NB4 (cell line): Measurements from ENCODE around the gene MUC12.

Source experiments
- MAX ChIP-seq: IDR thresholded peaks from 2 replicates; pipeline ENCODE4 v1.6.1; 2011; ENCODE audit warnings: low read depth, low read length
- MYC ChIP-seq: IDR thresholded peaks from 2 replicates; pipeline ENCODE4 v1.6.1; 2011; ENCODE audit warnings: low read depth, low read length
- POLR2A ChIP-seq: IDR thresholded peaks from 2 replicates; pipeline ENCODE4 v1.6.1; 2011; ENCODE audit warnings: mild to moderate bottlenecking; ENCODE audit not compliant: insufficient read length; ENCODE audit errors: extremely low read depth
- TF ChIP-seq, protein P1 (sequence below): IDR thresholded peaks from one replicate; pipeline ENCODE4 v1.5.1; 2012; ENCODE audit warnings: low read depth, low read length

DNA sequence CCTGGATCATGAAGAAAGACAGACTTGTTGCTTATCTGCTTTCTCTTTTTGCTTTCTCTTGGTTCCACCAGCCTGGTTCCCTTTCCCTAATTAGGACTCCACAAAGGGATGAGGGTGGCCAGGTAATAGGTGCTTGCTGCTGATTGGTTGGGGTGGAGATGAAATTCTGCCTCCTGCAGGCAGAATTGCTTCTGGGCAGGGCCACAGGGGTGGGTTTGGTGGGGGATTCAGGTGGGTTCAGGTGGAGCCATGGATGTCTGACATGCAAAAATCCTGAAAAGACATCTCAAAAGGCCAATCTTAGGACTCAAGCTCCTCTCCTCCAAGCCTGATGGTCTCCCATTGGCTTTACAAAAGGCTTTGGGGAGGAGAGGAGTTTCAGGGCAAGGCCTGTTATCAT is 48.3 kb upstream of the MUC12 start:
- TF ChIP-seq, protein P1, sequence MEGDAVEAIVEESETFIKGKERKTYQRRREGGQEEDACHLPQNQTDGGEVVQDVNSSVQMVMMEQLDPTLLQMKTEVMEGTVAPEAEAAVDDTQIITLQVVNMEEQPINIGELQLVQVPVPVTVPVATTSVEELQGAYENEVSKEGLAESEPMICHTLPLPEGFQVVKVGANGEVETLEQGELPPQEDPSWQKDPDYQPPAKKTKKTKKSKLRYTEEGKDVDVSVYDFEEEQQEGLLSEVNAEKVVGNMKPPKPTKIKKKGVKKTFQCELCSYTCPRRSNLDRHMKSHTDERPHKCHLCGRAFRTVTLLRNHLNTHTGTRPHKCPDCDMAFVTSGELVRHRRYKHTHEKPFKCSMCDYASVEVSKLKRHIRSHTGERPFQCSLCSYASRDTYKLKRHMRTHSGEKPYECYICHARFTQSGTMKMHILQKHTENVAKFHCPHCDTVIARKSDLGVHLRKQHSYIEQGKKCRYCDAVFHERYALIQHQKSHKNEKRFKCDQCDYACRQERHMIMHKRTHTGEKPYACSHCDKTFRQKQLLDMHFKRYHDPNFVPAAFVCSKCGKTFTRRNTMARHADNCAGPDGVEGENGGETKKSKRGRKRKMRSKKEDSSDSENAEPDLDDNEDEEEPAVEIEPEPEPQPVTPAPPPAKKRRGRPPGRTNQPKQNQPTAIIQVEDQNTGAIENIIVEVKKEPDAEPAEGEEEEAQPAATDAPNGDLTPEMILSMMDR, result no peak
- TF ChIP-seq MYC (no peak), POLR2A (no peak), MAX (no peak)
